HCT116 (cell line): ENCODE measurements around the gene MYADML2. TPM values are rescaled to one million over a fixed set of nuclear protein-coding genes. Genes with fewer than 3 reads are reported as not detected.

Experiments used
- ATAC-seq: fragments of 200-7000 bp; cut with Tn5 transposase; 2 replicates; pipeline ENCODE4 v1.9.1; 2020; ENCODE audit warnings: mild to moderate bottlenecking, moderate library complexity
- BruUV-seq: library from RNA; stranded (reverse); fragments of 400-500 nt; replicated peaks from 2 replicates; lab custom pipeline; 2021; lab: Mats Ljungman, UMichigan
- CTCF ChIA-PET: fragments of 300-600 bp; sonication (Branson Sonifier 250); formaldehyde crosslinking; loops from one replicate; lab custom pipeline; 2021; ENCODE audit warnings: antibody characterized with exemption; lab: Charles Lee
- POLR2A ChIA-PET: fragments of 300-600, 350-600 bp; sonication (Branson Sonifier 250); formaldehyde crosslinking; loops from one replicate; lab custom pipeline; 2021; ENCODE audit warnings: antibody characterized with exemption; lab: Charles Lee
- RAD21 ChIA-PET, 2 experiments: fragments of 300-600 bp; sonication (Branson Sonifier 250); formaldehyde crosslinking; loops; one replicate each; lab custom pipeline; 2023; ENCODE audit warnings: low total read pairs in 2 of 2; ENCODE audit not compliant: uncharacterized antibody in 2 of 2, unreplicated experiment in 2 of 2, low non-redundant PET in 1 of 2; lab: Charles Lee
- DNase-seq: peaks from one replicate; pipeline ENCODE4 v3.0.0-alpha.2; 2010; ENCODE audit warnings: low read depth, low spot score
- H2AFZ ChIP-seq: fragments of 200-600 bp; shearing (Covaris generic), sonication (generic); 2 replicates; pipeline ENCODE4 v1.6.1; 2017; ENCODE audit warnings: low read depth, mixed run types, mixed read lengths, antibody characterized with exemption, low read length; ENCODE audit not compliant: poor library complexity, severe bottlenecking
- H3K27ac ChIP-seq: 2 replicates; pipeline ENCODE4 v1.5.1; 2012; ENCODE audit warnings: low read depth, low read length
- H3K27me3 ChIP-seq: fragments of 200-600 bp; sonication (generic); 2 replicates; pipeline ENCODE4 v1.6.1; 2016; ENCODE audit warnings: mixed run types, low read length, mixed read lengths; ENCODE audit not compliant: insufficient read depth
- H3K36me3 ChIP-seq, 2 experiments: fragments of 200-500 bp in 1 of 2; fragments of 200-600 bp in 1 of 2; sonication (Bioruptor generic) in 1 of 2; sonication (generic) in 1 of 2; 2 replicates each; pipeline versions ENCODE4 v1.5.1 to v1.6.1; 2014 to 2016; ENCODE audit warnings: low read length in 2 of 2, inconsistent platforms in 1 of 2, mixed read lengths in 1 of 2, mixed run types in 1 of 2; ENCODE audit not compliant: insufficient read depth in 2 of 2, control insufficient read depth in 1 of 2
- H3K4me1 ChIP-seq, 2 experiments: fragments of 200-600 bp in 1 of 2; sonication (generic) in 1 of 2; 2 replicates each; pipeline versions ENCODE4 v1.5.1 to v1.6.1; 2012 to 2017; ENCODE audit warnings: low read length in 2 of 2, inconsistent platforms in 1 of 2, mild to moderate bottlenecking in 1 of 2, mixed read lengths in 1 of 2, mixed run types in 1 of 2, moderate library complexity in 1 of 2; ENCODE audit not compliant: insufficient read depth in 2 of 2, control insufficient read depth in 1 of 2
- H3K4me2 ChIP-seq: fragments of 200-600 bp; sonication (generic); 2 replicates; pipeline ENCODE4 v1.6.1; 2017; ENCODE audit warnings: mixed run types, low read length, mixed read lengths
- H3K4me3 ChIP-seq, 2 experiments: fragments of 200-600 bp in 1 of 2; sonication (generic) in 1 of 2; replicated peaks in 1 of 2; 2 replicates each; pipeline ENCODE4 v1.5.1; 2011 to 2016; ENCODE audit warnings: low read length in 2 of 2, control low read depth in 1 of 2, low read depth in 1 of 2, mild to moderate bottlenecking in 1 of 2, mixed read lengths in 1 of 2, mixed run types in 1 of 2
- H3K79me2 ChIP-seq: fragments of 200-600 bp; sonication (generic); 2 replicates; pipeline ENCODE4 v1.6.1; 2017; ENCODE audit warnings: mild to moderate bottlenecking, mixed run types, low read length, moderate library complexity, mixed read lengths; ENCODE audit not compliant: insufficient read depth
- H3K9ac ChIP-seq: fragments of 200-600 bp; sonication (generic); 2 replicates; pipeline ENCODE4 v1.6.1; 2016; ENCODE audit warnings: low read length, mixed read lengths
- H3K9me2 ChIP-seq: fragments of 200-600 bp; sonication (generic), shearing (Covaris generic); 2 replicates; pipeline ENCODE4 v1.6.1; 2017; ENCODE audit warnings: mixed run types, mild to moderate bottlenecking, moderate library complexity; ENCODE audit not compliant: insufficient read depth
- H3K9me3 ChIP-seq, 2 experiments: fragments of 200-500 bp in 1 of 2; fragments of 200-600 bp in 1 of 2; sonication (Bioruptor generic) in 1 of 2; sonication (generic) in 1 of 2; 2 replicates each; pipeline ENCODE4 v1.6.1; 2014 to 2017; ENCODE audit warnings: low read length in 2 of 2, mixed read lengths in 2 of 2, inconsistent platforms in 1 of 2, low read depth in 1 of 2, mild to moderate bottlenecking in 1 of 2, mixed run types in 1 of 2, moderate library complexity in 1 of 2; ENCODE audit not compliant: control insufficient read depth in 1 of 2, insufficient read depth in 1 of 2
- H4K20me1 ChIP-seq: fragments of 200-600 bp; sonication (generic), shearing (Covaris generic); 2 replicates; pipeline ENCODE4 v1.6.1; 2017; ENCODE audit warnings: mixed run types, mild to moderate bottlenecking, moderate library complexity; ENCODE audit not compliant: insufficient read depth
- CBX3 ChIP-seq: IDR thresholded peaks from 2 replicates; pipeline ENCODE4 v1.6.1; 2012; ENCODE audit warnings: low read depth
- CEBPB ChIP-seq: IDR thresholded peaks from 2 replicates; pipeline ENCODE4 v1.6.1; 2012; ENCODE audit warnings: low read depth
- EGR1 ChIP-seq: IDR thresholded peaks from 2 replicates; pipeline ENCODE4 v1.6.1; 2012; ENCODE audit warnings: low read depth
- POLR2A ChIP-seq: IDR thresholded peaks from 2 replicates; pipeline ENCODE4 v1.7.0; 2011; ENCODE audit warnings: borderline replicate concordance; ENCODE audit not compliant: insufficient read depth, insufficient read length; ENCODE audit errors: extremely low read depth
- POLR2AphosphoS5 ChIP-seq: IDR thresholded peaks from 2 replicates; pipeline ENCODE4 v1.6.1; 2011; ENCODE audit warnings: mild to moderate bottlenecking, low read depth, low read length, moderate library complexity
- REST ChIP-seq: IDR thresholded peaks from 2 replicates; pipeline ENCODE4 v1.6.1; 2012; ENCODE audit warnings: low read depth
- SP1 ChIP-seq: IDR thresholded peaks from 2 replicates; pipeline ENCODE4 v1.6.1; 2012; ENCODE audit warnings: low read depth
- ZNF274 ChIP-seq: fragments of 200-500 bp; sonication (Bioruptor generic); IDR thresholded peaks from 2 replicates; pipeline ENCODE4 v1.6.1; 2014; ENCODE audit warnings: mild to moderate bottlenecking, low read depth, low read length, inconsistent platforms
- intact Hi-C: fragments of 100-400 bp; cut with micrococcal nuclease; formaldehyde crosslinking; loops from 2 replicates; pipeline ENCODE4 v1.10.0; 2022
- total RNA-seq: library from RNA; stranded (reverse); gene quantifications from one replicate; pipeline ENCODE4 v1.2.1, GENCODE V29; 2021; ENCODE audit not compliant: unreplicated experiment
- TF ChIP-seq, protein P1 (sequence below), 3 experiments: fragments of 200-600 bp in 1 of 3; sonication (generic) in 1 of 3; IDR thresholded peaks in 2 of 3; conservative IDR thresholded peaks in 1 of 3; 2 replicates each; pipeline ENCODE4 v1.5.1; 2012 to 2017; ENCODE audit warnings: low read depth in 2 of 3, low read length in 2 of 3, antibody characterized with exemption in 1 of 3, borderline replicate concordance in 1 of 3, control low read depth in 1 of 3, mild to moderate bottlenecking in 1 of 3, mixed read lengths in 1 of 3, mixed run types in 1 of 3, moderate library complexity in 1 of 3; ENCODE audit not compliant: insufficient read depth in 1 of 3

The MYADML2 gene
- total RNA-seq, 1 experiment from 2014 or later = not detected

DNA sequence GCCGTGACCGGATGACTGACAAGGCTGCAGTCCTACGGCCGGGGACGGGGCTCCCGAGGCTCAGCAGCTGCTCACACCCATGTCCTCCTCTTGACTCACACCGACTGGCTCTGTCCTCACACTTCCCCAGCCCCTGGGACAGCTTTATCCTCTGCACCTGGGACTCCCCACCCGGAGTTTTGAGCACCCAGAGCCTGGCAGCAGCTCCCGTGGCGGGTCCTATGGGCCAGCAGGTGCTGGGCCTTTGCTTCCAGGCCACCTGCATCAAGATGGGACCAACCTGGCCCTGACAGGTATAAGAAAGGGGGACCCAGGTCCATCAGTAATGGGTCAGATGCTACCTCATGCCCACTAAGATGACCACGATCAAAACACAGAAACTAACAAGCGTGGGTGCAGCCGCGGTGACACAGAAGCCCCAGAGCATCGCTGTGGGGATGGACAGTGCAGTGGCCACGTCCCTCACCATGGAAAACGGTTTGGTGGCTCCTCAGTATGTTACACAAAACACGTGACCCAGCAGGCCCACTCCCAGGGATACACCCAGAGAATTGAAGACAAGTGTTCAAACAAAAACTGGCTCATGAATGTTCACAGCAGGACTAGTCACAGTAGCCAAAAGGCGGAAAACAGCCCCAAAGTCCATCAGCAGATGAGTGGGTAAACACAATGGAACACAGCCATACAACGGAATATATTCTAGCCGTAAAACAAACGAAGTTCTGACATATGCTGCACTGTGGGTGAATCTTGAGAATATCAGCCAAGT lies 17.2 kb upstream of the MYADML2 start:
- RAD21 ChIA-PET = no interaction called here
- TF ChIP-seq POLR2AphosphoS5 (no peak), SP1 (no peak), REST (no peak), ZNF274 (no peak), EGR1 (no peak), POLR2A (no peak), CBX3 (no peak), CEBPB (no peak)
- TF ChIP-seq, protein P1, sequence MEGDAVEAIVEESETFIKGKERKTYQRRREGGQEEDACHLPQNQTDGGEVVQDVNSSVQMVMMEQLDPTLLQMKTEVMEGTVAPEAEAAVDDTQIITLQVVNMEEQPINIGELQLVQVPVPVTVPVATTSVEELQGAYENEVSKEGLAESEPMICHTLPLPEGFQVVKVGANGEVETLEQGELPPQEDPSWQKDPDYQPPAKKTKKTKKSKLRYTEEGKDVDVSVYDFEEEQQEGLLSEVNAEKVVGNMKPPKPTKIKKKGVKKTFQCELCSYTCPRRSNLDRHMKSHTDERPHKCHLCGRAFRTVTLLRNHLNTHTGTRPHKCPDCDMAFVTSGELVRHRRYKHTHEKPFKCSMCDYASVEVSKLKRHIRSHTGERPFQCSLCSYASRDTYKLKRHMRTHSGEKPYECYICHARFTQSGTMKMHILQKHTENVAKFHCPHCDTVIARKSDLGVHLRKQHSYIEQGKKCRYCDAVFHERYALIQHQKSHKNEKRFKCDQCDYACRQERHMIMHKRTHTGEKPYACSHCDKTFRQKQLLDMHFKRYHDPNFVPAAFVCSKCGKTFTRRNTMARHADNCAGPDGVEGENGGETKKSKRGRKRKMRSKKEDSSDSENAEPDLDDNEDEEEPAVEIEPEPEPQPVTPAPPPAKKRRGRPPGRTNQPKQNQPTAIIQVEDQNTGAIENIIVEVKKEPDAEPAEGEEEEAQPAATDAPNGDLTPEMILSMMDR (IDR thresholded peaks at IDR 0.05 in 2 of 3, conservative IDR thresholded peaks at IDR 0.05 in 1 of 3; ENCODE audit: borderline replicate concordance in 1 of 3, insufficient read depth in 1 of 3, low read depth in 2 of 3, low read length in 2 of 3) = no peak
- TF ChIP-seq, all 23 proteins: peak for 0
- Histone ChIP-seq H4K20me1 (no peaks in the 10 kb centered on the region), H3K27me3 (no peaks in the 10 kb centered on the region), H3K9me2 (no peaks in the 10 kb centered on the region), H3K9ac (no peak overlapping the region), H3K36me3 (no peaks in the 10 kb centered on the region), H2AFZ (no peak overlapping the region), H3K27ac (no peak overlapping the region), H3K4me1 (peaks cover 28 to 40% of the 10 kb centered on the region in 2 experiments), H3K4me2 (no peak overlapping the region), H3K9me3 (no peaks in the 10 kb centered on the region), H3K79me2 (no peaks in the 10 kb centered on the region), H3K4me3 (no peak overlapping the region)
- ATAC-seq (no peak), DNase-seq (no peak)
- ChIA-PET CTCF (interaction anchor here (1.4 kb wide), 1 partner anchor 56 kb away, joined by 3 read pairs; no protein-coding TSS in a partner anchor), POLR2A (no interaction called here)
- no TSS peak for BruUV-seq
- intact Hi-C loops = no loop called here
